PC-9 (cell line): ENCODE data around the gene WDR59. TPM values are rescaled to one million over a fixed set of nuclear protein-coding genes. Genes with fewer than 3 reads are reported as not detected.

Experiments
- BruUV-seq: library from RNA; stranded (reverse); fragments of 400-500 nt; replicated peaks from 2 replicates; lab custom pipeline; 2021; lab: Mats Ljungman, UMichigan
- CTCF ChIA-PET: fragments of 300-600 bp; sonication (Branson Sonifier 250); formaldehyde crosslinking; loops from one replicate; lab custom pipeline; 2022; ENCODE audit warnings: antibody characterized with exemption; lab: Charles Lee
- POLR2A ChIA-PET: fragments of 300-600 bp; sonication (Branson Sonifier 250); formaldehyde crosslinking; loops from one replicate; lab custom pipeline; 2022; ENCODE audit warnings: antibody characterized with exemption; ENCODE audit not compliant: unreplicated experiment; lab: Charles Lee
- DNase-seq, 2 experiments: peaks; one replicate each; pipeline versions ENCODE4 v3.0.0 to v3.0.0-alpha.2; 2015 to 2022; ENCODE audit warnings: mixed read lengths in 1 of 2
- H2AFZ ChIP-seq: fragments of 200-600 bp; sonication (generic); 2 replicates; pipeline ENCODE4 v1.8.1; 2017; ENCODE audit warnings: antibody characterized with exemption
- H3F3A ChIP-seq: fragments of 200-600 bp; sonication (generic); 2 replicates; pipeline ENCODE4 v1.8.1; 2017; ENCODE audit warnings: antibody characterized with exemption, mild to moderate bottlenecking, low read depth; ENCODE audit not compliant: insufficient read depth
- H3K27ac ChIP-seq: fragments of 200-600 bp; sonication (generic); 2 replicates; pipeline ENCODE4 v1.6.1; 2016; ENCODE audit warnings: mixed run types
- H3K27me3 ChIP-seq: fragments of 200-600 bp; sonication (generic); 2 replicates; pipeline ENCODE4 v1.6.1; 2016; ENCODE audit warnings: low read depth, mixed run types; ENCODE audit not compliant: insufficient read depth
- H3K36me3 ChIP-seq: fragments of 200-600 bp; sonication (generic); 2 replicates; pipeline ENCODE4 v1.6.1; 2016; ENCODE audit warnings: low read depth, mixed run types
- H3K4me1 ChIP-seq: fragments of 200-600 bp; sonication (generic); replicated peaks from 2 replicates; pipeline ENCODE4 v1.6.1; 2016; ENCODE audit warnings: mixed run types; ENCODE audit not compliant: insufficient read depth
- H3K4me2 ChIP-seq: fragments of 200-600 bp; sonication (generic); 2 replicates; pipeline ENCODE4 v1.6.1; 2017; ENCODE audit warnings: mixed run types
- H3K4me3 ChIP-seq: fragments of 200-600 bp; sonication (generic); 2 replicates; pipeline ENCODE4 v1.6.1; 2016; ENCODE audit warnings: mixed run types
- H3K79me2 ChIP-seq: fragments of 200-600 bp; sonication (generic); 2 replicates; pipeline ENCODE4 v1.6.1; 2017; ENCODE audit warnings: low read depth, mixed run types
- H3K9me2 ChIP-seq: fragments of 200-600 bp; sonication (generic); 2 replicates; pipeline ENCODE4 v1.8.1; 2017; ENCODE audit warnings: mild to moderate bottlenecking; ENCODE audit not compliant: insufficient read depth
- H3K9me3 ChIP-seq: fragments of 200-600 bp; sonication (generic); 2 replicates; pipeline ENCODE4 v1.8.1; 2016; ENCODE audit warnings: low read depth; ENCODE audit not compliant: insufficient read depth
- H4K20me1 ChIP-seq: fragments of 200-600 bp; sonication (generic); 2 replicates; pipeline ENCODE4 v1.8.1; 2017; ENCODE audit not compliant: insufficient read depth
- CTCF ChIP-seq: fragments of 200-600 bp; sonication (generic); conservative IDR thresholded peaks from 2 replicates; pipeline ENCODE4 v1.6.1; 2017; ENCODE audit warnings: mixed run types, antibody characterized with exemption, mild to moderate bottlenecking, moderate library complexity
- EZH2 ChIP-seq: fragments of 200-600 bp; sonication (generic); IDR thresholded peaks from 2 replicates; pipeline ENCODE4 v1.8.0; 2017; ENCODE audit warnings: antibody characterized with exemption, low read depth
- intact Hi-C: fragments of 100-400 bp; cut with micrococcal nuclease; formaldehyde crosslinking; loops from one replicate; pipeline ENCODE4 v1.10.0; 2022; ENCODE audit not compliant: unreplicated experiment
- total RNA-seq: library from RNA; stranded (reverse); gene quantifications from 2 replicates; pipeline ENCODE4 v1.2.3, GENCODE V29; 2021

WDR59 gene
- total RNA-seq, 1 experiment from 2014 or later: 97.1 TPM

- no peak for DNase-seq
- Histone ChIP-seq H2AFZ (no peak overlapping the region), H3K79me2 (no peaks in the 10 kb centered on the region), H3K27me3 (no peaks in the 10 kb centered on the region), H4K20me1 (no peaks in the 10 kb centered on the region; the same call in 1 of the 2 replicates), H3K9me3 (no peaks in the 10 kb centered on the region), H3F3A (no peaks in the 10 kb centered on the region; the same call in 1 of the 2 replicates), H3K9me2 (no peaks in the 10 kb centered on the region), H3K4me2 (no peak overlapping the region), H3K4me1 (0 out of 2 replicates have a peak, but pooled peaks cover 4% of the 10 kb centered on the region), H3K36me3 (peaks cover 16% of the 10 kb centered on the region), H3K4me3 (no peak overlapping the region), H3K27ac (no peak overlapping the region)
- POLR2A ChIA-PET: no interaction called here
- CTCF ChIA-PET: no interaction called here
- no TSS peak for BruUV-seq
- intact Hi-C loops: no loop called here
- TF ChIP-seq EZH2 (no peak), CTCF (no peak)
Measured at GRCh38 chr16:74899816-74900215, 85.1 kb downstream of the WDR59 start.

- Histone ChIP-seq H3K27ac (no peak overlapping the region), H4K20me1 (no peaks in the 10 kb centered on the region; the same call in 1 of the 2 replicates), H2AFZ (no peak overlapping the region), H3K9me3 (no peaks in the 10 kb centered on the region), H3K9me2 (no peaks in the 10 kb centered on the region), H3K4me2 (no peak overlapping the region), H3K79me2 (no peaks in the 10 kb centered on the region), H3F3A (no peaks in the 10 kb centered on the region; the same call in 1 of the 2 replicates), H3K4me3 (no peak overlapping the region), H3K36me3 (peaks cover 28% of the 10 kb centered on the region), H3K27me3 (no peaks in the 10 kb centered on the region), H3K4me1 (0 out of 2 replicates have a peak, but pooled peaks cover 4% of the 10 kb centered on the region)
- no TSS peak for BruUV-seq
- TF ChIP-seq EZH2: no peak
- DNase-seq: no peak
- CTCF ChIA-PET: no interaction called here
- intact Hi-C loops: no loop called here
- POLR2A ChIA-PET: no interaction called here
Measured at GRCh38 chr16:74898659-74899058, 86.3 kb downstream of the WDR59 start.

- POLR2A ChIA-PET: interaction anchor here (0.6 to 0.8 kb wide), 3 partner anchors 214 to 409 kb away, joined by 4 to 7 read pairs (median 5); no protein-coding TSS in a partner anchor
- Histone ChIP-seq H4K20me1 (no peaks in the 10 kb centered on the region; the same call in 1 of the 2 replicates), H3K79me2 (no peaks in the 10 kb centered on the region), H3K27ac (no peak overlapping the region), H3K4me1 (0 out of 2 replicates have a peak, but pooled peaks cover 4% of the 10 kb centered on the region), H3K4me2 (no peak overlapping the region), H3K9me2 (no peaks in the 10 kb centered on the region), H3F3A (no peaks in the 10 kb centered on the region; the same call in 1 of the 2 replicates), H3K27me3 (no peaks in the 10 kb centered on the region), H3K9me3 (no peaks in the 10 kb centered on the region), H2AFZ (no peak overlapping the region), H3K4me3 (no peak overlapping the region), H3K36me3 (peaks cover 36% of the 10 kb centered on the region)
- TF ChIP-seq EZH2: no peak
- TF ChIP-seq CTCF: no peak
- CTCF ChIA-PET: interaction anchor here (0.6 kb wide), 2 partner anchors 39 to 303 kb away, joined by 3 read pairs; no protein-coding TSS in a partner anchor
- intact Hi-C loops: no loop called here
- peak; percentile 26 to 40 for DNase-seq
- BruUV-seq: no TSS peak
Measured at GRCh38 chr16:74896389-74897370, 88.2 kb downstream of the WDR59 start.
